HUDEP-2 (cell line): ENCODE measurements around the gene ADGRL4.
"Not testable (repeated sequence)": the region's sequence is repeated elsewhere in the genome, so short reads cannot be mapped to it uniquely, and the experiment has no call there.

Source experiments
- DNase-seq, 76 experiments: peaks; one replicate each; lab custom pipeline; 2025; ENCODE audit not compliant: unreplicated experiment in 76 of 76; lab: John Stamatoyannopoulos, UW

The ADGRL4 gene

DNA sequence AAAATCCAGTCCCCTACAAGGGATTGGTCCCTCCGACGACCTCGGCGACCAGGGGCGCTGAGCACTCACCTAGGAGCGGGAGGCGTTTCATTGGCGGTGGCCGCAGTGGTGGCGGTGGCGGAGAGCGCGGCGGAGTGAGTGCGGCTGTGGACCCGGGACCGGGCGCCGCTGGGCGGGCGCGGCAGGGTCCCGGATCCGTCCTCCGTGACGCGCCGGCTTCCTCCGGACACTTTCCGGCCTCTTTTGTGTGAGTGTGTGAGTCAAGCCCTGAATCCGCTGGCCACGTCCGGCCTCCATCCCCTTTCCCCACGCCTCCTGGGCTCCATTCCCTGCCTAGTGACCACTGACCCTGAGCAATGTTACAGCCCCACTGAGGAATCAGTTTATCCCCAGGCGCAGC, at the start of gene ADGRL4:
Gene ADGRL4, minus strand, starts transcription at position 167 of the 400 bp plus-strand sequence. Its CDS starts 76 bp downstream, at position 91.
- DNase-seq, result no peak

DNA sequence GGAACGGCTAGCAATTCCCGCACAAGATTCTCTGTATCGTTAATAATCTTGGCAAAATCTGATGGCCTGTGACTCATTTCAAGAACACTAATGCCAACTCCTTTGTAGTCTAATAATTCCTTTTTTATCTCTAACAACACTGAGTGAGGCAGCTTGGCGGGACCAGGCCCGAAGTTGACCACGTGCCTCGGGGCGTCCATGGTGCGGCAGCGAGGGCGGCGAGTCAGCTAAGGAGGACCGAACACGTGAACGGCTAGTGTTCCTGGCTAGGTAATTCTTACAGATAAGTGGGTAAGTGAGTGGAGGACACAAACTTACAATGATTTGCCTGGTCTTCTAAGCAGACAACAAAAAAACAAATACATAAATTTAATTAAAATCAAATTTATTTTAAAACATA, 49.3 kb upstream of the ADGRL4 start:
- no peak for DNase-seq

- DNase-seq, result no peak
Measured at GRCh38 chr1:79052829-79053449, 46.4 kb upstream of the ADGRL4 start.

DNA sequence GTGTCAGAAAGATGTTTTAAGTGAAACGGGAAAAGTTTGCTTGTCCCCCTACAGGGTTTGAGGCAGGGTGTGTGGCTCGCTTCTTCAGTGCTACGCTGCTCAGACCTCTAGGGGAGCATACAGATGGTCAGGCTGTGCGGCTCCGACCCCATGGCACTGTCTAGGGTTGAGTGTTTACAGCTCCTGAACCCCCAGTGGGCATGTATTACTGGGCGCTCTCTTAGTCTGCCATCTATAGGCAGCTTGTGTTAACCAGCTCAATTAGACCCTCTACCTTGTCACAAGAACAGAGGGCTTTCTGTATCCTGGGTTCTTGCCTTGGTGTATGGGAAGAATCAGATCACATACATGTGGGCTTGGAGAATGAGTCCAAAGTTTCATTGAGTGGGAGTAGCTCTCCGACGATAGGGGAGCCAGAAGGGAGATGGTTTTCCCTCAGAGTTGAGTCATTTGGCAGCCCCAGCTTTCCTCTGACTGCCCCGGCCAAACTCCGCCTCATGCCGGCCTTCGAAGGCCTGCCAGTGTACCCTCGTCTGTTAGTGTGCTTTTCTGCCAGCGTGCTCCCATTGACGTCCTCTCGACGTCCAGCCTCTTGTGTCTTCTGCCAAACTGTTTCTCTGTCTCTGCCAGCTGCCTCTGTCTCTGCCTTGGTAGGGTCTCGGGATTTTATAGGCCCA, 38.6 kb upstream of the ADGRL4 start:
- DNase-seq, result no peak

GRCh38 chr1:79043506-79043905, 37.0 kb upstream of the ADGRL4 start:
- DNase-seq, result no peak

- DNase-seq, result no peak
Measured at GRCh38 chr1:79042539-79042938, 36.0 kb upstream of the ADGRL4 start.

DNA sequence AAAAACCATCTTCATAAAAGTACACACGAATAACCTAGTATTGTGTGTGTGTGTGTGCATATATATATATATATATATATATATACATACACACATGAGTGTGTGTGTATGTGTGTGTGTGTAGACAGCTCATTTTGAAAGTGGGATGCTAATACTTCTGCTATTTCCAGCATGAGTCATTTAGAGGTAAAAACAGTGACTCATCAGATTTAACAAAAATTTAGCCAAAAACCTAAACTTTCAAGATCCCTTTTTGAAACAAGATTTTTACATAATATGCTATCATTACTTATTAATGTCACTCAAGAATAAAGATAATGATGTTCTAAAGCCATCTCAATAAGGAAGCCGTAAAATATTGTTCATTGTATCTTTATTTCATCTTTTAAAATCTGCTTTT, 35.6 kb upstream of the ADGRL4 start:
- DNase-seq, result no peak

- no peak for DNase-seq
Measured at GRCh38 chr1:79041666-79042065, 35.1 kb upstream of the ADGRL4 start.

DNA sequence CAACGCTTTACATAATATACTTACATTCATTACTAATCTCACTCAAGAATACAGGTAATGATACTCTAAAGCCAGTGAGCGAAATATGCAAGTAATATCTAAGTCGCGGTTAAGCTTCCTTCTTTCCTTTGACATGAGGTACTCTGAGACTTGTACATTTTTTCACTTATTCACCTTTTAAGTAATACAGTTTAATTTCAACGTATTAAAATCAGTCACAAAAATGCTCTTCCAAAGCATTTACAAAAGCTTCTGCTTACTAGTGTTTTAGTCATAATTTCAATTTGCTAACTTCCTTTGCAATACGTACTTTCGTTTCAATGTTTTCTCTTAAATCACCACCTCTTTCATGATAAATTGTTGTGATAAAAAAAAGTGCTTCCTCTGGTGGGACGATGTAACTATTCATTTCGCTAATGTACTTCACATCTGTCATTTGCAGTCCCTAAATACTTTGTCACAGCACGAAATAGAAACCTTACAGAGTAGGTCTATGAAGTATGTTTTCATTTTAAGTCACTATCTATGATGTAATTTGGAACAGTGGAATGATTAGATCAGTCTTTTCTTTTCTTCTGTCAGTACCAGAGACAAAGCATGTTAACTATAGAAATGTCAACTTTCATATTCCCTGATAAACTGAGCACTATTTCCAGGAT, 34.0 kb upstream of the ADGRL4 start:
- DNase-seq, result no peak

DNA sequence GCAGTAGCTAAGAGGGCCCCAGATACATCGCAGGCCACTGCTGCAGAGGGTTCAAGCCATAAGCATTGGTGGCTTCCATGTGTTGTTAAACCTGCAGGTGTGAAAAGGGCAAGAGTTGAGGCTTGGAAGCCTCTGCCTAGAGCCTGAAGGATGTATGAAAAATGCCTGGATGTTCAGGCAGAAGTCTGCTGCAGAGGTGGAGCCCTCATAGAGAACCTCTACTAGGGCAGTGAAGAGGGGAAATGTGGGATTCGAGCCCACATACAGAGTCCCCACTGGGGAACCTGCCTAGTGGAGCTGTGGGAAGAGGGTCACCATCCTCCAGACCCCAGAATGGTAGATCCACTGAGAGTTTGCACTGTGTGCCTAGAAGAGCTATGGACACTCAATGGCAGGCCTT, 30.6 kb upstream of the ADGRL4 start:
- DNase-seq, result no peak

DNA sequence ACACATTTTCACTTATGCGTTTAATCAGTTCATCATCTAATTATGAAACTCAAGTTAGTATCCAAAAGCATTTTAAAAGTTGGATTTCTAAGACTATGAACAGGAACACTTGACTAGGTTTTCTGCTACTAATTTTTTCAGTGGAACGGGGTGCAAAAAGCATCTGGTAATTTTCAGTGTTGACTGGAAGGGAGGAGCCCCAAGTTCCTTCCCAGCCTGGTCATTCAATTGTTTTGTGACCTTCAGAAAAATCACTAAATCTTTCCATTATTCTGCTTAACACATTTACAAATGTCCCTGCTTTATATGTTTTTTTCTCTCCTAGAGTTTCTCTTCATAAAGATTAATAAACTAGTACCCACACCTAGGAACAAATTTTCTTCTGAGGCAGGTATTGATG, 6.0 kb upstream of the ADGRL4 start:
- no peak for DNase-seq

DNA sequence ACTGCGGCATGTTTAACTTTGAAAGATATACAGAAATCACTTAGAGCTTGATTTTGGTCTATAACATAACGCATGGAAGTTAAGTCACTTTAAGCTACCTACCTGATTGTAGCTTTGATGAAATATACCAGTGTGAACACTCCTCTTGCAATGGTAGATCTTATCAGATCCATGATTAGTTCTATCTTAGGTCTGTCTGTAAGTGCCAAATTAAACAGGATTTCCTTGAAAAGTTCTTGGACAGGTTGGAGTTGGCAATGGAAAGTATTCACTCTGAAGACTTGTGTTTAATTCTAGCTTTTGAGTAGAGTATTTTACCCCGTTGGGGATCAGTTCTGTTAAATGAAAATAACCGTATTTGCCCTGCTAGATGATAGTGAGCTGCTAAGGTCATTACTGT, 4.1 kb upstream of the ADGRL4 start:
- no peak for DNase-seq

DNA sequence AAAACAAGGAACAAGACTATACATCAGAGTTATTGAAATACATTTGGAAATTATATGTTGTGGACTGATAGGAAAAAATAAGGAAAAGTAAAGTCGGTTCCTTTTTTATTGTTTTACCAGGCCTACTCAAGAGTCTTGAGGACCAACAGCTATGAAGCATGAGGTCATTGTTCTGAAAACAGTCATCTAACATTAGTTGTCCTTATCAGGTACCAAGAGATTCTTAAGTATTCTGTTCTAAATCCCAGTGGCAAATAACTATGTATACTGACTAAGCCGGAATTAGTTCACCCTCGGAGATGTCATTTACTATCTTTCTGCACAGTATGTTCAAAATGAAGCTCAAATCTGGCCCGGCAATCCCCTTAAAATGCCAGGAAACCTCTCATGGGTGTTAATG, 585 bp downstream of the ADGRL4 start:
- DNase-seq, result no peak

GRCh38 chr1:79004916-79005315, 1.6 kb downstream of the ADGRL4 start:
- no peak for DNase-seq

DNA sequence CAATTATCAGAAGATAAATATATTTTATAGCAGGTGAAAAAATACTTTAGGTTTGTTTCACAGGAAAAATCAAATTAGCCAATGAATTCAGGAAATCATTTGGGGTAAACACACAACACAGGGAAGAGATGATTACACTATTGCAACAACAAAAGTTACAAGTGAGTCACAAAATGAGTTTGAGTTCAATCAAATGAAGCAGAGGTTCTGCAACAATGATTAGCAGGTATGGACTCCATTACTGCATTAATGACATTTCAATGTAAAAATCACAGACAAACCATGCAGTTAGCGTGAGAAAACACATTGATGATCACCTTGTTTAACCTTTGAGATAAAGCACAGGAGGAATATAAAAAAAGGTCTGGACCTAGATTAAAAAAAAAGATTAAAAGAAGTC, 9.7 kb downstream of the ADGRL4 start:
- no peak for DNase-seq

GRCh38 chr1:78987042-78987441, 19.5 kb downstream of the ADGRL4 start:
- no peak for DNase-seq

- DNase-seq, result no peak
Measured at GRCh38 chr1:78980511-78980910, 26.0 kb downstream of the ADGRL4 start.

DNA sequence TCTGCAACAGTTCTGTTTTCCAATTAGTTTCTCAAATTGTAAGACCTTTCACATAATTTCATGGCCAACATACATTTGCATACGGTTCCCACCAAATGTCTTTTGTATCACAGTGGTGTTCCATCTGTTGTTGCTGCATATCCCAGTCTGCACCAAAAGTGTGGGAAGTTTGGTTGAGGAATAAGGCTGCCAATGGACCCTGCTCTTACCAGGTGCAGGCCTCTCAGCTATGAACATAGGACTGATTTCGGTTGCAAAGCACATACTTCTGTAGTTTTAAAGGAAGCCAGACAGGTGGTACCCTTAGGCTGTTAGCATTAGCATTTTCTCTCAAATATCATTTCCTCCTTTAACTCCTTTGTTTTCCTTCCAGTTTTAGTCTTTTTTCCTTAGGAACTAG, 33.8 kb downstream of the ADGRL4 start:
- no peak for DNase-seq

GRCh38 chr1:78967091-78967490, 39.4 kb downstream of the ADGRL4 start:
- DNase-seq, result not testable (repeated sequence)

GRCh38 chr1:78958711-78959110, 47.8 kb downstream of the ADGRL4 start:
- no peak for DNase-seq

- DNase-seq, result no peak
Measured at GRCh38 chr1:78950826-78951225, 55.7 kb downstream of the ADGRL4 start.

DNA sequence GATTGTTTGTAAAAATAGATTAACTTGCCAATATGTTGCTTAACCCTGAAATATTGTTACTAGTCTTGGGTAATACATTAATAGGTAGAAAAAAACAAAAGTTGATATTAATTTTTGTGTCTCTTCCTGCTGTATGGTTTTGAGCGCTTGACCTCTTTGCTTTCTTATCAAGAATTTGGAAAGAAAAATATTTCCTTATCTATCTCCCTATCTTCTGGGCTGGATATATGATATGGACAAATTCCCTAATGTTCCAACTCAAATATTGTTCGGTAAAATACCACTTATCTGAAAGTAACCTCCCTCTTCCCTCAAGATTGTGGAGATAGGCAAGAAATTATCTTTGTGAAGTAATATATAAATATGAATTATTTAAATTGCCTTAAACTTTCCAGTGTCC, 57.3 kb downstream of the ADGRL4 start:
- no peak for DNase-seq
